HL-60 (cell line): ENCODE measurements around the gene ACOX3.

Experiments
- DNase-seq, 2 experiments: peaks; one replicate each; pipeline ENCODE4 v3.0.0-alpha.2; 2010 to 2020; ENCODE audit warnings: low read depth in 1 of 2, low spot score in 1 of 2
- H3K27ac ChIP-seq: fragments of 250-450 bp; sonication (Bioruptor Pico); replicated peaks from 2 replicates; pipeline ENCODE4 v1.5.1; 2020; ENCODE audit warnings: mild to moderate bottlenecking, moderate library complexity
- H3K27me3 ChIP-seq: fragments of 250-450 bp; sonication (Bioruptor Pico); 2 replicates; pipeline ENCODE4 v1.5.1; 2021; ENCODE audit warnings: mild to moderate bottlenecking, moderate library complexity; ENCODE audit not compliant: insufficient read depth, poor library complexity, severe bottlenecking
- H3K4me3 ChIP-seq: replicated peaks from 2 replicates; pipeline ENCODE4 v1.5.1; 2011; ENCODE audit warnings: mild to moderate bottlenecking, control low read depth, low read length; ENCODE audit not compliant: insufficient read depth
- CTCF ChIP-seq: IDR thresholded peaks from one replicate; pipeline ENCODE4 v1.5.1; 2011; ENCODE audit warnings: low read length, control low read depth, inconsistent platforms; ENCODE audit not compliant: insufficient read depth
- GABPA ChIP-seq: IDR thresholded peaks from 2 replicates; pipeline ENCODE4 v1.6.1; 2012; ENCODE audit warnings: low read depth
- POLR2AphosphoS5 ChIP-seq: IDR thresholded peaks from 2 replicates; pipeline ENCODE4 v1.6.1; 2012; ENCODE audit warnings: low read depth
- REST ChIP-seq: IDR thresholded peaks from 2 replicates; pipeline ENCODE4 v1.6.1; 2012; ENCODE audit warnings: low read depth; ENCODE audit not compliant: insufficient replicate concordance
- SPI1 ChIP-seq: IDR thresholded peaks from 2 replicates; pipeline ENCODE4 v1.6.1; 2012; ENCODE audit warnings: low read depth, mild to moderate bottlenecking, borderline replicate concordance

ACOX3 gene

GRCh38 chr4:8362483-8362882 is 78.0 kb downstream of the ACOX3 start:
- TF ChIP-seq POLR2AphosphoS5 (no peak), GABPA (no peak), CTCF (no peak), SPI1 (no peak), REST (no peak)
- no peaks in the 10 kb centered on the region for H3K27me3 ChIP-seq
- H3K27ac ChIP-seq, result no peak overlapping the region
- DNase-seq, result no peak
- H3K4me3 ChIP-seq, result no peak overlapping the region

DNA sequence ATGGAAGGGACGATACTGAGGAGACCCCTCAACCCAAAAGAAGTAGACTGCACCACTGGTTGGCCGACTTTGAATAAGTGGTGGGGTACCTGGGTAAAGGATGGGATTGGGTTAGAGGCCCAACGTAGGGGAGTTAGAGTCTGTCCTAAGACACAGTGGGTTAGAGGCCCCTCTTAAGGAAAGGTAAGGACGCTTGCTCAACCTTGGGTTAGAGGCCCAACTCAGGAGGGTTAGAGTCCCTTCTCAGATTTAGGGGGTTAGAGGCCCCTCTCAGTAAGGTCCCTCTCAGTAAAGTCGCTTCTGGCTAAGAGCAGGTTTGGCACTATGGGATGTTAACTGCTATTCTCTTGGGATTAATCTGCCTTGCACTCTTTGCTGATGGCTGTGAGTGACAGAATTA is 81.3 kb downstream of the ACOX3 start:
- Histone ChIP-seq H3K27ac (no peak overlapping the region), H3K27me3 (no peaks in the 10 kb centered on the region), H3K4me3 (no peak overlapping the region)
- TF ChIP-seq CTCF, result no peak
- no peak for DNase-seq

- no peak for TF ChIP-seq CTCF
- no peak for TF ChIP-seq POLR2AphosphoS5
- no peak for TF ChIP-seq SPI1
- no peak for TF ChIP-seq REST
- TF ChIP-seq GABPA, result no peak
- Histone ChIP-seq H3K27ac (no peak overlapping the region), H3K27me3 (no peaks in the 10 kb centered on the region), H3K4me3 (no peak overlapping the region)
- no peak for DNase-seq
Observed at GRCh38 chr4:8356856-8357255, 83.7 kb downstream of the ACOX3 start.

DNA sequence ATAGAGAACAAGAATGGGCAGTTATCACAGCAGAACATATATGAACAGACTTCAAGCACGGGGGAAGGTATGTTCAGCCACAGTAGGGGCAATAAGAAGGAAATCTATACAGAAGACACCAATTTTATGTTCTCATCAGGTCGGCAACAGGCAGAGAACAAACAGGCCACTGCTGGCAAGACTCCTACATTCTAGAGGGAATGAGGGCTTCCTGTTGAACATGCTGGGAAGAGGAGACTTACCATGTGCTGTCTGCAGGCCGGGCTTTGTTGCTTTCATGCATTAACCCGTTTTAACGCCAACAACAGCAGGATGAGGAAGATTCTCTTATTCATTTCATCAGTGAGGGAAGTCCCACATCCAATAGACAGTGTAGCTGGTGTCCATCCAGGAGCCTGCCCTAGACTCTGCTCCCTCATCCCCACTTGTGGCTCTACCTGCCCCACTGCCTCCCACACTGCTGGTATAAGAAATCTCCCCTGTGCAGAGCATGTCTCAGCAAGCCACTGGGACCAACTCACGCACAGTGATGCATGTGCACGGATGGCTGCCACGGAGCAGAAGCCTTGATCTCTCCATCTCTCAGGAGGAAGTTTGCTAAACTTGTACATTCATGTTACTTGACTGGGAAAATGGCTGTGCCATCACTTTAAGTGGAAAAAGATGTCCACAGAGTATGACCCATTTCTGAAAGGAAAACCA is 84.5 kb downstream of the ACOX3 start:
- Histone ChIP-seq H3K27ac (no peak overlapping the region), H3K4me3 (no peak overlapping the region), H3K27me3 (no peaks in the 10 kb centered on the region)
- TF ChIP-seq SPI1 (no peak), REST (no peak), POLR2AphosphoS5 (no peak), CTCF (no peak), GABPA (no peak)
- no peak for DNase-seq
